ENCODE results near the gene GAGE10. TPM values are rescaled to one million over a fixed set of nuclear protein-coding genes. Genes with fewer than 3 reads are reported as not detected.

GAGE10 gene
- total and polyA plus RNA-seq, 2 experiments from 2014 or later, result not detected

- DNase-seq (ENCODE audit: low read depth in 1 of 2, low spot score in 1 of 2), result no peak
- H3K27ac ChIP-seq, result no peak overlapping the region
- no peak for TF ChIP-seq CTCF (IDR thresholded peaks at IDR 0.05; ENCODE audit: low read depth, low read length)
Measured at GRCh38 chrX:49266523-49267445, 36.7 kb upstream of the GAGE10 start.

GRCh38 chrX:49268702-49269009 is 34.8 kb upstream of the GAGE10 start:
- H3K27ac ChIP-seq, result peak overlapping the region; percentile 91
- no peaks in the 10 kb centered on the region for H3K36me3 ChIP-seq
- TF ChIP-seq CTCF (IDR thresholded peaks at IDR 0.05; ENCODE audit: low read depth, low read length), result no peak
- DNase-seq (ENCODE audit: low read depth in 1 of 2, low spot score in 1 of 2), result no peak
- H3K4me3 ChIP-seq, result peak overlapping the region; percentile 48
- no peaks in the 10 kb centered on the region for H3K4me1 ChIP-seq (ENCODE audit: low read depth)
- H3K9me3 ChIP-seq (ENCODE audit: low read depth), result no peaks in the 10 kb centered on the region
- H3K27me3 ChIP-seq, result no peaks in the 10 kb centered on the region

More at GRCh38 chrX:49266523-49267445, 36.7 kb upstream of the GAGE10 start:
- Histone ChIP-seq H3K9me3 (ENCODE audit: low read depth) (no peaks in the 10 kb centered on the region), H3K4me3 (no peak overlapping the region), H3K4me1 (ENCODE audit: low read depth) (no peaks in the 10 kb centered on the region), H3K36me3 (no peaks in the 10 kb centered on the region), H3K27me3 (no peaks in the 10 kb centered on the region)

GRCh38 chrX:49269010-49269766 is 34.3 kb upstream of the GAGE10 start:
- TF ChIP-seq CTCF (IDR thresholded peaks at IDR 0.05; ENCODE audit: low read depth, low read length), result no peak

GRCh38 chrX:49269767-49270248 is 33.6 kb upstream of the GAGE10 start, which contains the start of gene PPP1R3F:
PPP1R3F (plus strand) TSS chrX:49269793; CDS start chrX:49269870, 77 bp downstream.
- peak within 1 kb of the TSS; percentile 99 for H3K27ac ChIP-seq
- no peaks in the 10 kb centered on the region for H3K27me3 ChIP-seq
- DNase-seq (ENCODE audit: low read depth in 1 of 2, low spot score in 1 of 2), result no peak
- no peaks in the 10 kb centered on the region for H3K36me3 ChIP-seq
- peak within 1 kb of the TSS; percentile 72 for H3K4me3 ChIP-seq
- H3K4me1 ChIP-seq (ENCODE audit: low read depth), result no peaks in the 10 kb centered on the region
- TF ChIP-seq CTCF (IDR thresholded peaks at IDR 0.05; ENCODE audit: low read depth, low read length), result no peak
- H3K9me3 ChIP-seq (ENCODE audit: low read depth), result no peaks in the 10 kb centered on the region

More at GRCh38 chrX:49269010-49269766, 34.3 kb upstream of the GAGE10 start:
- H3K9me3 ChIP-seq (ENCODE audit: low read depth), result no peaks in the 10 kb centered on the region
- peak overlapping the region; percentile 72 for H3K4me3 ChIP-seq
- no peaks in the 10 kb centered on the region for H3K27me3 ChIP-seq
- peak; percentile 94 to 99 for DNase-seq (ENCODE audit: low read depth in 1 of 2, low spot score in 1 of 2)
- H3K27ac ChIP-seq, result peak overlapping the region; percentile 99
- no peaks in the 10 kb centered on the region for H3K4me1 ChIP-seq (ENCODE audit: low read depth)
- no peaks in the 10 kb centered on the region for H3K36me3 ChIP-seq

GRCh38 chrX:49270249-49270921 is 33.1 kb upstream of the GAGE10 start:
- no peaks in the 10 kb centered on the region for H3K36me3 ChIP-seq
- H3K4me3 ChIP-seq, result peak overlapping the region; percentile 72
- no peaks in the 10 kb centered on the region for H3K4me1 ChIP-seq (ENCODE audit: low read depth)
- no peak for TF ChIP-seq CTCF (IDR thresholded peaks at IDR 0.05; ENCODE audit: low read depth, low read length)
- DNase-seq (ENCODE audit: low read depth in 1 of 2, low spot score in 1 of 2), result peak in 1 of 2 donors; percentile 2
- peak overlapping the region; percentile 99 for H3K27ac ChIP-seq
- no peaks in the 10 kb centered on the region for H3K27me3 ChIP-seq
- H3K9me3 ChIP-seq (ENCODE audit: low read depth), result no peaks in the 10 kb centered on the region
